T-helper 2 cell treated with Interferon-gamma antibody and Interleukin-4, amounts not matched to agents 5 μg/mL and 100 μg/mL, for 36 hours (primary cell): Measurements from ENCODE around the gene HEBP2.
"Not testable (repeated sequence)": the region's sequence is repeated elsewhere in the genome, so short reads cannot be mapped to it uniquely, and the experiment has no call there.

Experiments used
- DNase-seq: peaks from one replicate; pipeline ENCODE4 v3.0.0; 2021; ENCODE audit warnings: low spot score
- H3K27ac Mint-ChIP-seq: one replicate; pipeline ENCODE4 v1.8.0; 2021; ENCODE audit warnings: mild to moderate bottlenecking, mixed read lengths
- H3K27me3 Mint-ChIP-seq: one replicate; pipeline ENCODE4 v1.8.0; 2021; ENCODE audit warnings: low read depth, mixed read lengths
- H3K36me3 Mint-ChIP-seq: one replicate; pipeline ENCODE4 v1.8.0; 2021; ENCODE audit warnings: low read depth, mixed read lengths
- H3K4me1 Mint-ChIP-seq: one replicate; pipeline ENCODE4 v1.8.0; 2021; ENCODE audit warnings: low read depth, mixed read lengths
- H3K4me3 Mint-ChIP-seq: one replicate; pipeline ENCODE4 v1.8.0; 2022; ENCODE audit warnings: mild to moderate bottlenecking, moderate library complexity, mixed read lengths
- H3K9me3 Mint-ChIP-seq: one replicate; pipeline ENCODE4 v1.8.0; 2021; ENCODE audit warnings: mixed read lengths

Gene HEBP2

DNA sequence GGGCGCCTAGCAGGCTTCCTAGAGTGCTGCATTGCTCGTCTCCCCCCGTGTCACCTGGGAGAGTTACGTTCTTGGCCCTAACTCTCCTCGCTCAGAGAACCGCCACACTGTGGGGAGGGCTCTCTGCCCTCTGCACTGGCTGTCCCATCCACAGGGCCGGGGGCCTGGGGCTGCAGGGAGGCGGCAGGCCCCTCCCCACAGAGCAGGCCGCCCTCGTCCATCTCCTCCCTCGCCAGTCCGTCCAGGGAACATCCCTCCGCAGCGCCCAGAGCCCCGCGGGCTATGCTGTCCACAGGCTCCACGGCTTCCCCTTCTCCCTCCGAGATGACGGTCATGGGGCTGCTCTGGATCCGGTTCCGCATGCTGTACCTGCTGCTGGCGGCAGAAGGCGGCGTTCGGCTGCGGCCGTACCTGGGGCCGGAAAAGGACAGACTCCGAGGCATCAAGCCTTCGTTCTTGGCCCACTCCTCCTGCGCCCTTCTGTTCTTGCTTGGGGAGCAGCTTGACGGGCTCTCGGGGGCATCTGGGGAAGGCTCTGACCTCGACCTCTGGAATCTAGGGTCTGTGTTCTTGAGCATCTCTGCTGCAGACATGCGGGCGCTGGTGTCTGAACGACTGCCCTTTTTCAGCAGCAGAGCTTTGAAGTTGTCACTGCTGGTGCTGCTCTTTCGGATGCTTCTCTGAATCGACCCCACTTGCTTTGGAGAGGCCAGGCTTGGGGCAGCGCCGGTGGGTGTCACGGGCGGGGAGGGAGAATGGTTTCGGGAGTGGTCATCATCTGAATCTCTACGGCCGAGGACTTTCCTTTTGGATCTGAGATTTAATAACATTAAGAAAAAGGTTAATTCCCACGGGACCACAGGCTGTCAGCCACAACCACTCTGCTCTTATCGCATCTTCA is 20.2 kb downstream of the HEBP2 start:
- Mint-ChIP-seq H3K4me1 (peaks cover 4% of the 10 kb centered on the region), H3K4me3 (no peak overlapping the region), H3K9me3 (no peaks in the 10 kb centered on the region), H3K27ac (no peak overlapping the region), H3K27me3 (no peaks in the 10 kb centered on the region), H3K36me3 (peaks cover 2% of the 10 kb centered on the region)
- no peak for DNase-seq

DNA sequence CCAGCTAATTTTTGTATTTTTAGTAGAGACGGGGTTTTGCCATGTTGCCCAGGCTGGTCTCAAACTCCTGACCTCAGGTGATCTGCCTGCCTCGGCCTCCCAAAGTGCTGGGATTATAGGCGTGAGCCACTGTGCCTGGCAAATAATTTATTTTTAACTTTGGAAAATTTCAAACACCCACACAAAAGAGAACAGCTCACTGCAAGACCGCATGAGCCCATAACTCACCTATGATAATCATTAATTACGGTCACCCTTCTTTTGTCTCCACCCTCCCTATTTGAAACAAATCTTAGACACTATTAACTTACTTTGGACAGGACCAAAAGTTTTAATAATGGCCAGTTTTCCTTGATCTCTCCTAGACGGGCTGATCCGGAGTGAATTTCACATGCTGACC is 21.2 kb downstream of the HEBP2 start:
- not testable (repeated sequence) for H3K9me3 Mint-ChIP-seq, H3K36me3 Mint-ChIP-seq, H3K4me1 Mint-ChIP-seq, DNase-seq, H3K27ac Mint-ChIP-seq, H3K4me3 Mint-ChIP-seq, H3K27me3 Mint-ChIP-seq

GRCh38 chr6:138426500-138427123 is 22.6 kb downstream of the HEBP2 start:
- no peaks in the 10 kb centered on the region for H3K36me3 Mint-ChIP-seq
- DNase-seq, result no peak
- no peak overlapping the region for H3K27ac Mint-ChIP-seq
- H3K27me3 Mint-ChIP-seq, result no peaks in the 10 kb centered on the region
- H3K9me3 Mint-ChIP-seq, result no peaks in the 10 kb centered on the region
- peaks cover 8% of the 10 kb centered on the region for H3K4me1 Mint-ChIP-seq
- H3K4me3 Mint-ChIP-seq, result no peak overlapping the region

- no peak overlapping the region for H3K27ac Mint-ChIP-seq
- no peaks in the 10 kb centered on the region for H3K27me3 Mint-ChIP-seq
- no peaks in the 10 kb centered on the region for H3K9me3 Mint-ChIP-seq
- no peak overlapping the region for H3K4me3 Mint-ChIP-seq
- no peaks in the 10 kb centered on the region for H3K36me3 Mint-ChIP-seq
- peaks cover 8% of the 10 kb centered on the region for H3K4me1 Mint-ChIP-seq
- DNase-seq, result no peak
Observed at GRCh38 chr6:138427701-138428100, 23.7 kb downstream of the HEBP2 start.

DNA sequence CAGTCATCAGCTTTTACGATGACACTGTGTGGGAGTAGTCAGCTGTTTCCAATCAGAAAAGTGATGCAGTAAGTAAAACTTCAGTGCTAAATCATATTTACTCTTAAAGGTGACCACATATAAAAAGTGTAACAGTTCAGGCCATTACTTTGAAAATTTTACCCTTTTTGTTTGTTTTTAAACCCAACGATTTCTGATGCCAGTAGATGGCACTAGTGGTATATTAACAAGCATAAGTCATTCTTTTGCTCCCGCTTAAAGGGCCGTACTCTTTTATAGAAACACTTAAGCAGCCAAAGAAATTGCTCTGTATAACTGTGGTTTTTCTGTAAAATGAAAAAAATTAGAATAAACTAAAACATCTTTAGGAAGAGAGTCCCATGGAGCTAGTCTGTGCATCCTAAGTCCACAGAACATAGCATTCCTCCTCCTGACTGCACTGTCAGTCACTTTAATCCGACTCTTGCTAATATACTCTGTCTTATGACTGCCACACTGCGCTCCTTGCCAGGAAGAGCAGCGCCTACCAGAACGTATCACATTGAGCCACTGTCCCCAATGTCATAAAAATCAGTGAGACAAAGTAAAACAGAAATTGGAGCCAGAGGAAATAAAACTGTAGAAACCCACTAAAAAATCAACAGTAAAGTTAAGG is 25.0 kb downstream of the HEBP2 start:
- H3K27me3 Mint-ChIP-seq, result no peaks in the 10 kb centered on the region

GRCh38 chr6:138429761-138430160 is 25.7 kb downstream of the HEBP2 start:
- no peak for DNase-seq
- no peak overlapping the region for H3K27ac Mint-ChIP-seq
- H3K4me3 Mint-ChIP-seq, result no peak overlapping the region
- H3K36me3 Mint-ChIP-seq, result no peaks in the 10 kb centered on the region
- no peaks in the 10 kb centered on the region for H3K27me3 Mint-ChIP-seq
- no peaks in the 10 kb centered on the region for H3K9me3 Mint-ChIP-seq
- peaks cover 4% of the 10 kb centered on the region for H3K4me1 Mint-ChIP-seq

More for the DNA sequence above, 25.0 kb downstream of the HEBP2 start:
- DNase-seq, result no peak
- H3K9me3 Mint-ChIP-seq, result no peaks in the 10 kb centered on the region
- no peak overlapping the region for H3K4me3 Mint-ChIP-seq
- no peak overlapping the region for H3K27ac Mint-ChIP-seq
- H3K4me1 Mint-ChIP-seq, result peaks cover 4% of the 10 kb centered on the region
- H3K36me3 Mint-ChIP-seq, result no peaks in the 10 kb centered on the region

DNA sequence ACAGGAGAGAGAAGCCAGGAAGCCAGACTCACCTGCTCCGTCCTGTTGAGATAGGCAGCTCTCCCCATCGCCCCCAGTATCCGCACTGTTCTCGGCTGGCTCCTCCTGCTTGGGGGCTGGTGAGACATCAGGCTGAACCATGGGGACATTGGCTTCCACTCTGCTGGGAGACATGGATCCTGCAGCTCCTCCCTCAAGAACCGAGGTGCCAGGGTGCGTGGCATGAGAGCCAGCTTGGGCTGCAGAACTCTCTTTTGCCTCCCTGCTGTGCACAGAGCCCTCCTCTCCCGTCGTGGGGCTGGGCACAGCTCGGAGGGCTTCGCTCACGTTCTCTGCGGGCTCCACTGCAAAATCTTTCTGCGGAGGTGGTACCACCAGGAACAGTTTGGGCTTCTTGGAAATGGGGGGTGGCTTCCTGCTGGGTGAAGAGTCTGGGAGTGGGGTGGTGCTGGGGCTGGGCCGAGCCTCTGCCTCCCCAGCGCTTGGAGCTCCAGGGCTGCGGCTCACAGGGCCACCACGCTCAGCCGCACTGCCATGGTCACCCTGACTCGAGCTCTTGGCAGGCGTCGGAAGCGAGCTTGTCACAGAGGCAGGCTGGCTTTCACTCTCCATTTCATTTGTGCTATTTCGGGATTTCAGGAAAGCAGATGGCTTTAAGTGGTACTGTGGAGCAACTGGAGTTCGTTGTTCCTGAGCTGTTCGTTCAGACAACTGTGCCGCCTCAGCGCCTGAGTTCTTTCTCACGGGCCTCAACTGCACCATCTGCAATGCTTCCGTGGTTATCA is 26.5 kb downstream of the HEBP2 start:
- Mint-ChIP-seq H3K9me3 (no peaks in the 10 kb centered on the region), H3K27me3 (no peaks in the 10 kb centered on the region), H3K4me3 (no peak overlapping the region), H3K4me1 (peaks cover 6% of the 10 kb centered on the region), H3K27ac (no peak overlapping the region), H3K36me3 (no peaks in the 10 kb centered on the region)
- DNase-seq, result no peak

- H3K9me3 Mint-ChIP-seq, result no peaks in the 10 kb centered on the region
- DNase-seq, result no peak
- no peaks in the 10 kb centered on the region for H3K27me3 Mint-ChIP-seq
- no peaks in the 10 kb centered on the region for H3K36me3 Mint-ChIP-seq
- no peak overlapping the region for H3K4me3 Mint-ChIP-seq
- no peak overlapping the region for H3K27ac Mint-ChIP-seq
- H3K4me1 Mint-ChIP-seq, result peaks cover 6% of the 10 kb centered on the region
Observed at GRCh38 chr6:138431256-138432062, 27.4 kb downstream of the HEBP2 start.

- H3K27ac Mint-ChIP-seq, result no peak overlapping the region
- no peak overlapping the region for H3K4me3 Mint-ChIP-seq
- peaks cover 6% of the 10 kb centered on the region for H3K4me1 Mint-ChIP-seq
- H3K27me3 Mint-ChIP-seq, result no peaks in the 10 kb centered on the region
- H3K9me3 Mint-ChIP-seq, result no peaks in the 10 kb centered on the region
- H3K36me3 Mint-ChIP-seq, result no peaks in the 10 kb centered on the region
- DNase-seq, result no peak
Observed at GRCh38 chr6:138432063-138432356, 28.0 kb downstream of the HEBP2 start.

DNA sequence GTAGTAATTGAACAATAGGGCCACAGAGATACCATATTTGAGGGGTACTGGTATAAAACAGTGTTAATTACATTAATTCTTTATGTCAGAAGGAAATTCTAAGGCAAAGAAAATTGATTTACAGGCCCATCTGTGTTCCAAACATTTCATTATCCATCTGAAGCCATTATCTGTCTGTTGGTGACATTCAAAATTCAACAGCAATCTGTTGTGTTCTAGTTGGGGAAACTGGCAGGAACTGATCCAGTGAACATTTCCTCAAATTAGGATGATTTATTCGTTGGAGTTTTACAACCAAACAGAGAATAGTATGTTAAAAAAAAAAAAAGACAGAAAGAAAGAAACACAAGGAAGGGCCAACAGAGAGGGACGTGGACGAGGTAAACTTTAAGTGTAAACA is 30.1 kb downstream of the HEBP2 start:
- H3K9me3 Mint-ChIP-seq, result no peaks in the 10 kb centered on the region
- peaks cover 6% of the 10 kb centered on the region for H3K4me1 Mint-ChIP-seq
- no peaks in the 10 kb centered on the region for H3K36me3 Mint-ChIP-seq
- H3K27ac Mint-ChIP-seq, result no peak overlapping the region
- DNase-seq, result no peak
- H3K4me3 Mint-ChIP-seq, result no peak overlapping the region
- no peaks in the 10 kb centered on the region for H3K27me3 Mint-ChIP-seq

GRCh38 chr6:138434925-138435324 is 30.9 kb downstream of the HEBP2 start:
- no peak for DNase-seq
- no peak overlapping the region for H3K27ac Mint-ChIP-seq
- H3K27me3 Mint-ChIP-seq, result peaks cover 2% of the 10 kb centered on the region
- no peaks in the 10 kb centered on the region for H3K36me3 Mint-ChIP-seq
- peaks cover 6% of the 10 kb centered on the region for H3K4me1 Mint-ChIP-seq
- no peaks in the 10 kb centered on the region for H3K9me3 Mint-ChIP-seq
- no peak overlapping the region for H3K4me3 Mint-ChIP-seq

DNA sequence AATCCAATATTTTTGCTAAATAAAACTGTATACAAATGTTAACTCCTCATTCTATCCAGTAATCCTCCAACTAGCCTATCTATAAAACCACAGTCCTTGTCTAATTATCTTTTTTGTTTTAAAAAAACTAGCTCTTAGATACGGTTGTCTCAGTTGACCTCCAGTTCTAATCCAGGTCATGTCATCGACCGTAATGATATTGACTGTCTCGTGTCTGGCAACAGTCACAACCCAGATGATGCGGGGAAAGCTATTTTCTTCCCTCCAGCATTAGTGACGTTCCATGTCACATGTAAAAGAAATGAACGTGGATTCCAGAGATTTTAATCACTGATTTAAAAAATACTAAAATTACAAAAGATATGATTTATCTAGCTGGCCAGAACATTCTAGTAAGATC is 35.5 kb downstream of the HEBP2 start:
- Mint-ChIP-seq H3K36me3 (no peaks in the 10 kb centered on the region), H3K9me3 (no peaks in the 10 kb centered on the region), H3K27ac (no peak overlapping the region), H3K4me1 (peaks cover 2% of the 10 kb centered on the region), H3K4me3 (no peak overlapping the region), H3K27me3 (peaks cover 8% of the 10 kb centered on the region)
- DNase-seq, result no peak

GRCh38 chr6:138440296-138440695 is 36.3 kb downstream of the HEBP2 start:
- no peaks in the 10 kb centered on the region for H3K4me1 Mint-ChIP-seq
- no peaks in the 10 kb centered on the region for H3K36me3 Mint-ChIP-seq
- no peak overlapping the region for H3K4me3 Mint-ChIP-seq
- H3K9me3 Mint-ChIP-seq, result no peaks in the 10 kb centered on the region
- peaks cover 8% of the 10 kb centered on the region for H3K27me3 Mint-ChIP-seq
- no peak for DNase-seq
- no peak overlapping the region for H3K27ac Mint-ChIP-seq
